ENCODE results near the gene NCK2. TPM values are rescaled to one million over a fixed set of nuclear protein-coding genes. Genes with fewer than 3 reads are reported as not detected.

The NCK2 gene
- total RNA-seq, 1 experiment from 2014 or later, result 49.2 TPM

DNA sequence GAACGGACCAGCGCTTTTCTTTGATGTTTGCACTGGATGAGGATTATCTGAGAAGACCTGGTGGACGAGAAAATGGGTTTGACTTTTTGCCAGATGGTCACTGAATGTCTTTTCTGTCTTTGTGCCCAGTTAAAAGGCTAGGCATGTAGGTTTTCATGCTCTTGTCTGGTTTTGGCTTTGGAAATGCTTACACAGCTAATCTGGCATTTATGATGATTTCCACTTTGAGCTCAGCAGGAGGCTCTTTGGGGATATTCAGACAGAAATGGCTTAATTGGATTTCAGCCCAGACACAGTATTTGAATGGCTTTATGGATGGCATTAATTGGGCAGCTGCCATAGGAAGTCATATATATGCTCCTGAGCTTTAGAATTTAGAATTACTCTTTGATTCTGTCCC is 59.6 kb downstream of the NCK2 start:
- Histone ChIP-seq H3K27ac (ENCODE audit: insufficient read length, low read depth, low read length) (no peak overlapping the region), H3K14ac (ENCODE audit: insufficient read depth, low read length) (no peak overlapping the region), H2BK5ac (ENCODE audit: insufficient read length, low read length) (no peak overlapping the region), H2BK15ac (ENCODE audit: low read depth, low read length) (no peak overlapping the region), H4K8ac (replicated peaks; ENCODE audit: insufficient read length, low read depth, low read length) (no peak overlapping the region), H3K9ac (ENCODE audit: extremely low read depth, insufficient read length, low read length) (no peak overlapping the region), H3K79me1 (ENCODE audit: insufficient read depth, low read depth, low read length, poor library complexity, severe bottlenecking) (peaks cover 10% of the 10 kb centered on the region), H2BK20ac (ENCODE audit: low read depth, low read length, poor library complexity, severe bottlenecking) (no peak overlapping the region), H3K79me2 (ENCODE audit: insufficient read depth, low read length) (peaks cover 27% of the 10 kb centered on the region), H2BK120ac (ENCODE audit: low read depth, low read length, poor library complexity, severe bottlenecking) (no peak overlapping the region), H3K23ac (ENCODE audit: insufficient read length, low read depth, low read length) (no peak overlapping the region), H3K18ac (ENCODE audit: insufficient read length, low read depth, low read length) (no peak overlapping the region), H2AK5ac (ENCODE audit: insufficient read length, low read length) (no peak overlapping the region), H4K20me1 (ENCODE audit: control insufficient read depth, insufficient read depth, insufficient read length) (no peaks in the 10 kb centered on the region), H3K23me2 (ENCODE audit: insufficient read length, low read depth, low read length, poor library complexity, severe bottlenecking) (no peaks in the 10 kb centered on the region), H3K56ac (ENCODE audit: insufficient read length, low read depth, low read length) (no peak overlapping the region), H3K4ac (ENCODE audit: low read depth, low read length) (no peak overlapping the region), H2AFZ (ENCODE audit: low read length) (no peak overlapping the region), H3K9me3 (ENCODE audit: control insufficient read depth, low read depth, low read length) (no peaks in the 10 kb centered on the region), H4K91ac (ENCODE audit: insufficient read length, low read depth, low read length) (no peak overlapping the region), H3K27me3 (ENCODE audit: insufficient read depth, low read length) (no peaks in the 10 kb centered on the region), H3T11ph (ENCODE audit: low read length) (no peak overlapping the region), H3K4me1 (ENCODE audit: insufficient read depth, low read length) (peaks cover 6% of the 10 kb centered on the region; the same call in 1 of the 2 replicates), H2BK12ac (ENCODE audit: insufficient read length, low read depth, low read length) (no peak overlapping the region), H4K5ac (ENCODE audit: insufficient read length, low read depth, low read length) (no peak overlapping the region), H3K4me2 (ENCODE audit: insufficient read depth, insufficient read length, low read length) (no peak overlapping the region)
- peaks cover 7 to 15% (median 8%) of the 10 kb centered on the region in 3 experiments; a peak in 5 of 7 replicates for H3K36me3 Mint-ChIP-seq (ENCODE audit: insufficient read depth in 1 of 3, low read depth in 3 of 3)
- no peaks in the 10 kb centered on the region; a peak in 1 of 5 replicates for H3K9me3 Mint-ChIP-seq
- WGBS (ENCODE audit: extremely low coverage, insufficient read length, low lambda C conversion rate), result no CpG with 5 or more reads among the region's 3 CpGs
- no peak for DNase-seq
- no peak overlapping the region for H3K4me3 Mint-ChIP-seq
- H3K4me1 Mint-ChIP-seq, result peaks cover 42 to 61% of the 10 kb centered on the region in 2 experiments
- H3K27me3 Mint-ChIP-seq (ENCODE audit: low read depth), result no peaks in the 10 kb centered on the region
- TF ChIP-seq, protein P1, sequence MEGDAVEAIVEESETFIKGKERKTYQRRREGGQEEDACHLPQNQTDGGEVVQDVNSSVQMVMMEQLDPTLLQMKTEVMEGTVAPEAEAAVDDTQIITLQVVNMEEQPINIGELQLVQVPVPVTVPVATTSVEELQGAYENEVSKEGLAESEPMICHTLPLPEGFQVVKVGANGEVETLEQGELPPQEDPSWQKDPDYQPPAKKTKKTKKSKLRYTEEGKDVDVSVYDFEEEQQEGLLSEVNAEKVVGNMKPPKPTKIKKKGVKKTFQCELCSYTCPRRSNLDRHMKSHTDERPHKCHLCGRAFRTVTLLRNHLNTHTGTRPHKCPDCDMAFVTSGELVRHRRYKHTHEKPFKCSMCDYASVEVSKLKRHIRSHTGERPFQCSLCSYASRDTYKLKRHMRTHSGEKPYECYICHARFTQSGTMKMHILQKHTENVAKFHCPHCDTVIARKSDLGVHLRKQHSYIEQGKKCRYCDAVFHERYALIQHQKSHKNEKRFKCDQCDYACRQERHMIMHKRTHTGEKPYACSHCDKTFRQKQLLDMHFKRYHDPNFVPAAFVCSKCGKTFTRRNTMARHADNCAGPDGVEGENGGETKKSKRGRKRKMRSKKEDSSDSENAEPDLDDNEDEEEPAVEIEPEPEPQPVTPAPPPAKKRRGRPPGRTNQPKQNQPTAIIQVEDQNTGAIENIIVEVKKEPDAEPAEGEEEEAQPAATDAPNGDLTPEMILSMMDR (conservative IDR thresholded peaks at IDR 0.05), result no peak
- H3K27ac Mint-ChIP-seq, result no peak overlapping the region
